Measurements from ENCODE around the gene SLC30A2.

SLC30A2 gene

DNA sequence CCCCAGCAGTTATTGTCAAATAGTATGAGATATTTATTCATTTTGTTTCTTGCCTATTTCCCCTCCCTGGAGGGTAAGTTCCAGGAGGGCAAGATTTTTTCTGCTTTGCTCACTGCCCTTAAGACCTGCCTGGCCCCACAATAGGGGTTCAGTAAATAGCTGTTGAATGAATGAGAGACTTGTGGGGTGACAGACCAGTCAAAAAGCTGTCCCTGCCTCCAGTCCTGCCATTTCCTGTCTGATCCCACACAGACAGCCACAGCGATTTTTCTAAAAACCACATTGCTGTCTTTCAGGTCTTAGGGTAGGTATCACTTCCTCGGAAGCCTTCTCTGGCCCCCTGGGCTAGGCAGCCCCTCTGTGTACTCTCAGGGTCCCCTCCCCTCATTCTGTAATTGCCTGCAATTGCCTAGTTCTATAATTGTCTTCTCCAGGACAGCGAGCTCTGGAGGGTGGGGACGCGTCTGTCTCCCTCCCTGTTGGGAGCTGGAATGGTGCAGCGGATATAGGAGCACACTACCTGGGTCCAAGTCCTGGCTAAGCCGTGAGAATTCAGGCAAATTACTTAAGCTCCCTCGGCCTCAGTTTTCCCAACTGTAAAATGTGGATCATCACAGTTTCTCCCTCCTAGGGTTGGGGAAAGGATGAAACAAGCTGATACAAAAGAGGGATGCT, 26.1 kb downstream of the SLC30A2 start:
- no peak for DNase-seq (ENCODE audit: low read depth)
- H3K4me3 ChIP-seq (ENCODE audit: control insufficient read depth, low read depth, low read length): no peak overlapping the region

DNA sequence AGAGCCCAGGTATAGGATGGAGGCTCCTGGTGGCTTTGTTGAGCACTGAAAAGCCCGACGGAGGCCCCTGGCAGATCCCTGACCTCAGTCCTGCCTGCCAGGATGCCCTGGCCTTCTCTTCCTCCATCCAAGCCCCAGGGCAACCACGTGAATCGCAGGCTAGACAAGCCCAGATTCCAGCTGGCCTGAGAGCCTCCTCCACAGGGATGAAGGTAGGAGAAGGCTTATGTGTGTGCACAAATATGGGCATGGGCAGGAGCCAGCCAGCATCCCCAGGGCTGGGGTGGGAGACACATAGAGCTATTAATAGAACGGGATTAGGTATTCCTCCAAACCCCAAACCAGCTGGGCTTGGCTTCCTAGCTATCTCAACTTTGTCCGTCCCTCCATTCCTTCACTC, 28.3 kb downstream of the SLC30A2 start:
- no peak overlapping the region for H3K4me3 ChIP-seq (ENCODE audit: control insufficient read depth, low read depth, low read length)
- DNase-seq (ENCODE audit: low read depth): no peak
- TF ChIP-seq, protein P1, sequence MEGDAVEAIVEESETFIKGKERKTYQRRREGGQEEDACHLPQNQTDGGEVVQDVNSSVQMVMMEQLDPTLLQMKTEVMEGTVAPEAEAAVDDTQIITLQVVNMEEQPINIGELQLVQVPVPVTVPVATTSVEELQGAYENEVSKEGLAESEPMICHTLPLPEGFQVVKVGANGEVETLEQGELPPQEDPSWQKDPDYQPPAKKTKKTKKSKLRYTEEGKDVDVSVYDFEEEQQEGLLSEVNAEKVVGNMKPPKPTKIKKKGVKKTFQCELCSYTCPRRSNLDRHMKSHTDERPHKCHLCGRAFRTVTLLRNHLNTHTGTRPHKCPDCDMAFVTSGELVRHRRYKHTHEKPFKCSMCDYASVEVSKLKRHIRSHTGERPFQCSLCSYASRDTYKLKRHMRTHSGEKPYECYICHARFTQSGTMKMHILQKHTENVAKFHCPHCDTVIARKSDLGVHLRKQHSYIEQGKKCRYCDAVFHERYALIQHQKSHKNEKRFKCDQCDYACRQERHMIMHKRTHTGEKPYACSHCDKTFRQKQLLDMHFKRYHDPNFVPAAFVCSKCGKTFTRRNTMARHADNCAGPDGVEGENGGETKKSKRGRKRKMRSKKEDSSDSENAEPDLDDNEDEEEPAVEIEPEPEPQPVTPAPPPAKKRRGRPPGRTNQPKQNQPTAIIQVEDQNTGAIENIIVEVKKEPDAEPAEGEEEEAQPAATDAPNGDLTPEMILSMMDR (conservative IDR thresholded peaks at IDR 0.05; ENCODE audit: control insufficient read depth, insufficient read depth, low read depth, low read length): no peak

More for the DNA sequence above, 26.1 kb downstream of the SLC30A2 start:
- TF ChIP-seq, protein P1 (conservative IDR thresholded peaks at IDR 0.05; ENCODE audit: control insufficient read depth, insufficient read depth, low read depth, low read length): no peak

DNA sequence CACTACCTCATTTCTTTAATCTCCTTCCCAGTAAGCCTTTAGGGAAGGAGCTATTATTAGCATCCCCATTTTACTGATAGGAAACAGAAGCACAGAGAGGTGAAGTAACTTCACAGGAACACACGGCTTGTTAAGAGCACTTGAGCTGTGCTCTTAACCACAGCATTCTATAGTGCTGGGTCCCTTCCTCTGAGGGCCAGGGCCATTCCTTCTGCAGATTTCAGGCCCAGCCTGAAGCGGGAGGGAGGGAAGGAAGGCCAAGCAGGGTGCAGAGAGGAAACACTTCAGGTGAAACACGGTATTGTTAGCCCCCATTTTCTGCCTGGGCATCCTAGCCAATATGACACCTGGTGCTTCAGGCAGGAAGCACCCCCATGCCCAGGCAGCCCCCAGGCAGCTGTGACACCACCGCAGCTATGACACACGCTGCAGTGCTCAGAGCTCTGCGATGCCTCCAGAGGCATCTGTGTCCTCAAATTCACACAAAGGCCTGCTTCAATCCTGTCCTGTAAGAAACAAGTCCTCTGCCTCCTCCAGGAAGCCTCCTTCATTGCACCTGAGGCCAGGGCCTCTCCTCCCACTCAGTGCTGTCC, 28.9 kb downstream of the SLC30A2 start:
- no peak for DNase-seq (ENCODE audit: low read depth)
- H3K4me3 ChIP-seq (ENCODE audit: control insufficient read depth, low read depth, low read length): no peak overlapping the region
- TF ChIP-seq, protein P1 (conservative IDR thresholded peaks at IDR 0.05; ENCODE audit: control insufficient read depth, insufficient read depth, low read depth, low read length): no peak

DNA sequence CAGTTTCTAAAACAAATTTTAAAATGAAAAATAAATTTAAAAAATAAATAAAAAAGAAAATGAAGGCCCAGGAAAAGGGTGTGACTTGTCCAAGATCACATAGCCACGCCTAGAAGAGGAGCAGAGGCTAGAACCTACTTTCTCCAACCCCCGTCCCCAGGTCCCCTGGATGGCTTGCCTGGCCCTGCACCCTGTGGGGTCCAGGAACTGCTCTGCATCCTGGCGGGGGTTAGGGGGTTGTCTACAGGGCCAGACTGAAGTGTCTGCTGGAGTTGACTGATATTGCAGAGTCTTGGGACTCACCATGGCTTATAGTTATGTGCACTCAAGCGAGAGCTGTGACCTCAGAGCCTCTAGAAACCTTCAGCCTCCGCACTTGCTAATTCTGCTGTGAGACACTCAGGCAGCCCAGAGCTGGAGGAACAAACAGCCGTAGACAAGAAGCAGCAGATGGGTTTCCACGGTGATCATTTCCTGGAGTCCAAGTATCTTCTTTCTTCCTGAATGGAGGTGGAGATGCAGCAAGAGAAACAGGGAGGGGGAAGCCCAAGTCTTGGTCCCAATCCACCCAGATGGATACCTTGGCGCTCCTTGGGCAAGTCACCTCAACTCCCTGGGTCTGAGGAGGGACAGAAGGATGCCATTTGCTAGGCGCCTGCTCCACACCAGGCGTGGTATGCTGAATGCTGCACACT, 29.5 kb downstream of the SLC30A2 start:
- no peak for DNase-seq (ENCODE audit: low read depth)
- TF ChIP-seq, protein P1 (conservative IDR thresholded peaks at IDR 0.05; ENCODE audit: control insufficient read depth, insufficient read depth, low read depth, low read length): no peak
- no peak overlapping the region for H3K4me3 ChIP-seq (ENCODE audit: control insufficient read depth, low read depth, low read length)

DNA sequence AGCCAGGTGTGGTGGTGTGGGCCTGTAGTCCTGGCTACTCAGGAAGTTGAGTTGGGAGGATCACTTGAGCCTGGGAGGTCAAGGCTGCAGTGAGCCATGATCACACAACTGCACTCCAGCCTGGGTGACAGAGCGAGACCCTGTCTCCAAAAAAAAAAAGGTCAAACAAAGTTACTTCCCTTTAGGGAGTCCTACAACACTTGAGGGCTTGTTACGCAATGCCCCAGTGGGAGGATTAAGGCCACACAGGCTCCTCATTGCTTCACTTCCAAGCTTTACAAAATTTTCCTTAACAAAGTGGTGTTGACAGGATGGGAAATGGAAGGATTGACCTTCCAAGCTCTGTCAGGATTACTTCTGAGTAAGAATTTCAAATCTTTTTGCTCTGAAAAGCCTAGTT, 30.6 kb downstream of the SLC30A2 start:
- TF ChIP-seq, protein P1 (conservative IDR thresholded peaks at IDR 0.05; ENCODE audit: control insufficient read depth, insufficient read depth, low read depth, low read length): no peak
- DNase-seq (ENCODE audit: low read depth): peak; percentile 82
- H3K4me3 ChIP-seq (ENCODE audit: control insufficient read depth, low read depth, low read length): no peak overlapping the region

DNA sequence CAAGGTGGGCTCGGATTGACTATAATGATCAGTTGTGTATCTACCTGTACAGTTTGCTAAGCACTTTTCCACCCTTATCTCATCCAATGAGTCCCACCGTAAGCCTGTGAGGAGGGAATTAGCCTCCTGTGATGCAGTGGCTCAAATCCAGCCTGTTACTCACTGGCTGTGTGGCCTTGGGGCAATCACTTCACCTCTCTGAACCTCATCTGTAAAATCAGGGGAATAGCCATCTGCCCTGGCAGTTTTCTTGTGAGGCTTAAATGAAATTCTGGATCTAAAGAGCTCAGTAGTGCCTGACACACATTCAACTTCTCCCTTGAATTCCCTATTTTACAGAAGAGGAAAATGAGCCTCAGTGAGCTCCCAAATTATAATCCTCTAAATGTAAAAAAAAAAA, 31.7 kb downstream of the SLC30A2 start:
- TF ChIP-seq, protein P1 (conservative IDR thresholded peaks at IDR 0.05; ENCODE audit: control insufficient read depth, insufficient read depth, low read depth, low read length): no peak
- H3K4me3 ChIP-seq (ENCODE audit: control insufficient read depth, low read depth, low read length): no peak overlapping the region
- no peak for DNase-seq (ENCODE audit: low read depth)
